GM12874 (cell line): Measurements from ENCODE around the gene SLC39A11.

Experiments used
- CTCF ChIP-seq: IDR thresholded peaks from 2 replicates; pipeline ENCODE4 v1.5.1; 2011; ENCODE audit warnings: low read depth, mild to moderate bottlenecking, control low read depth, low read length, moderate library complexity; ENCODE audit not compliant: insufficient read depth

Gene SLC39A11

GRCh38 chr17:72822358-72823023 is 270.0 kb downstream of the SLC39A11 start:
- TF ChIP-seq CTCF = no peak

GRCh38 chr17:72816406-72816805 is 276.1 kb downstream of the SLC39A11 start:
- TF ChIP-seq CTCF = no peak

- no peak for TF ChIP-seq CTCF
These were observed 279.0 kb downstream of the SLC39A11 start for GRCh38 chr17:72813481-72813880.

GRCh38 chr17:72812823-72813222 is 279.7 kb downstream of the SLC39A11 start:
- no peak for TF ChIP-seq CTCF

GRCh38 chr17:72811976-72812687 is 280.4 kb downstream of the SLC39A11 start:
- TF ChIP-seq CTCF = no peak

- no peak for TF ChIP-seq CTCF
These were observed 281.4 kb downstream of the SLC39A11 start for GRCh38 chr17:72810991-72811508.

- TF ChIP-seq CTCF = no peak
These were observed 286.5 kb downstream of the SLC39A11 start for GRCh38 chr17:72806011-72806410.
